ENCODE measurements around the gene IL1RL2. TPM values are rescaled to one million over a fixed set of nuclear protein-coding genes. Genes with fewer than 3 reads are reported as not detected.

IL1RL2 gene
- total RNA-seq, 1 experiment from 2014 or later: not detected

DNA sequence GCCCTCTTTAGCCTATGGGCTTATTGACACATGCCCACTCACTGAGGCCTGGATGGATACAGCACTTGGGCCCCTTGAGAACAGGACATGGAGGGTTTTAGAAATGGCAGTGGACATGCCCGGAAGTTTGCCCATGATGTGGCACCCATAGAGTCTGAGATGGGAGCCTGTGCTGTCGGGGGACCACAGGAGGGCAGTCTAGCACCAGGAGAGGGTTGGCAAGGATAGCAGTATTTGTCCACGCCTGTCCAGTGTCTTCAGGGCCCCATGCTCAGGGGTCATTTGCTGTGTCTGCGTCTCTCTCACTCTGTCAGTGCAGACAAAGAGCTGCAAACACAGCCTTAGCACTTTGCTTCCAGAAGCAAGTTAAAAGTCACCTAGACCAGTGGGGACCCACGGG, 48.7 kb downstream of the IL1RL2 start:
- DNase-seq (ENCODE audit: low read depth, low spot score): no peak
- Histone ChIP-seq H3K27ac (ENCODE audit: low read length) (no peak overlapping the region), H3K36me3 (ENCODE audit: control insufficient read depth, insufficient read depth, low read length) (no peaks in the 10 kb centered on the region), H3K4me3 (ENCODE audit: low read depth in 2 of 2, low read length in 2 of 2) (no peak overlapping the region), H3K9me3 (ENCODE audit: control insufficient read depth, insufficient read depth, low read depth, low read length) (no peaks in the 10 kb centered on the region), H3K4me1 (ENCODE audit: control insufficient read depth, insufficient read depth, low read length) (no peaks in the 10 kb centered on the region), H3K27me3 (ENCODE audit: control insufficient read depth, insufficient read depth, low read length) (no peaks in the 10 kb centered on the region)
- intact Hi-C loops (cut with micrococcal nuclease; ENCODE audit: unreplicated experiment) (no loop called here), in situ Hi-C loops (cut with HindIII; ENCODE audit: low pct_unique_long_range_greater_than_20kb, low sequenced_read_pairs) (no loop called here)
- peak; percentile 65; the same call in 1 of the 2 replicates for ATAC-seq
- CTCF ChIA-PET: no interaction called here
- no TSS peak for BruUV-seq (replicated peaks)
- POLR2A ChIA-PET: no interaction called here
- TF ChIP-seq, protein P1, sequence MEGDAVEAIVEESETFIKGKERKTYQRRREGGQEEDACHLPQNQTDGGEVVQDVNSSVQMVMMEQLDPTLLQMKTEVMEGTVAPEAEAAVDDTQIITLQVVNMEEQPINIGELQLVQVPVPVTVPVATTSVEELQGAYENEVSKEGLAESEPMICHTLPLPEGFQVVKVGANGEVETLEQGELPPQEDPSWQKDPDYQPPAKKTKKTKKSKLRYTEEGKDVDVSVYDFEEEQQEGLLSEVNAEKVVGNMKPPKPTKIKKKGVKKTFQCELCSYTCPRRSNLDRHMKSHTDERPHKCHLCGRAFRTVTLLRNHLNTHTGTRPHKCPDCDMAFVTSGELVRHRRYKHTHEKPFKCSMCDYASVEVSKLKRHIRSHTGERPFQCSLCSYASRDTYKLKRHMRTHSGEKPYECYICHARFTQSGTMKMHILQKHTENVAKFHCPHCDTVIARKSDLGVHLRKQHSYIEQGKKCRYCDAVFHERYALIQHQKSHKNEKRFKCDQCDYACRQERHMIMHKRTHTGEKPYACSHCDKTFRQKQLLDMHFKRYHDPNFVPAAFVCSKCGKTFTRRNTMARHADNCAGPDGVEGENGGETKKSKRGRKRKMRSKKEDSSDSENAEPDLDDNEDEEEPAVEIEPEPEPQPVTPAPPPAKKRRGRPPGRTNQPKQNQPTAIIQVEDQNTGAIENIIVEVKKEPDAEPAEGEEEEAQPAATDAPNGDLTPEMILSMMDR (IDR thresholded peaks at IDR 0.05): peak; percentile 58
- no peak for TF ChIP-seq POLR2AphosphoS5 (IDR thresholded peaks at IDR 0.05; ENCODE audit: low read depth, low read length)

DNA sequence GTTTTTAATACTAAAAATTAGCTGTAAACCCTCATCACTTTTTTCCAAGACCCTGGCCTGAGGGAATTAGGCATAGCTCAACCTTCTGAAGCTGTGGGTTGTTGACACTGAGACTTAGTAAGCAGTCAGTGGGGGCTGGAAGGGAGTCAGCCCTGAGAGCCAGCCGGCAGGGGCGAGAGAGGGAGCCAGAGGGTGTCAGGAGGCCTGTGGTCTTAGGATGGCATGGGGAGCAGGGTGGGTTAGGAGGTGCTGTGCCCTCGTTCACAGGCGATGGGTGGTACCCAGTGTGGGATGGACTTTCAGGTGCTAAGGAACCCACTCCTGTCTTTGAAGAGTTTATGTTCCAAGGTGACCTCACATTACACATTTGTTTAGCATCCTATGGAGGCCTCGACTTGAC, 49.3 kb downstream of the IL1RL2 start:
- DNase-seq (ENCODE audit: low read depth, low spot score): no peak
- Histone ChIP-seq H3K4me1 (ENCODE audit: control insufficient read depth, insufficient read depth, low read length) (no peaks in the 10 kb centered on the region), H3K27ac (ENCODE audit: low read length) (no peak overlapping the region), H3K9me3 (ENCODE audit: control insufficient read depth, insufficient read depth, low read depth, low read length) (no peaks in the 10 kb centered on the region), H3K36me3 (ENCODE audit: control insufficient read depth, insufficient read depth, low read length) (no peaks in the 10 kb centered on the region), H3K27me3 (ENCODE audit: control insufficient read depth, insufficient read depth, low read length) (no peaks in the 10 kb centered on the region), H3K4me3 (ENCODE audit: low read depth in 2 of 2, low read length in 2 of 2) (no peak overlapping the region)
- ChIA-PET CTCF (no interaction called here), POLR2A (no interaction called here)
- intact Hi-C loops (cut with micrococcal nuclease; ENCODE audit: unreplicated experiment): no loop called here
- in situ Hi-C loops (cut with HindIII; ENCODE audit: low pct_unique_long_range_greater_than_20kb, low sequenced_read_pairs): no loop called here
- BruUV-seq (replicated peaks): no TSS peak
- TF ChIP-seq SIN3A (IDR thresholded peaks at IDR 0.05; ENCODE audit: borderline replicate concordance, insufficient read depth, low read depth, low read length): no peak
- no peak for ATAC-seq

- no peaks in the 10 kb centered on the region for H3K4me1 ChIP-seq (ENCODE audit: control insufficient read depth, insufficient read depth, low read length)
- intact Hi-C loops (cut with micrococcal nuclease; ENCODE audit: unreplicated experiment): no loop called here
- ChIA-PET POLR2A (no interaction called here), CTCF (interaction anchor here (0.6 kb wide), 1 partner anchor 231 kb away, joined by 3 read pairs; no protein-coding TSS in a partner anchor)
- ATAC-seq (no peak), DNase-seq (ENCODE audit: low read depth, low spot score) (no peak)
- no peak overlapping the region for H3K27ac ChIP-seq (ENCODE audit: low read length)
- in situ Hi-C loops (cut with HindIII; ENCODE audit: low pct_unique_long_range_greater_than_20kb, low sequenced_read_pairs): no loop called here
- no peaks in the 10 kb centered on the region for H3K9me3 ChIP-seq (ENCODE audit: control insufficient read depth, insufficient read depth, low read depth, low read length)
- no TSS peak for BruUV-seq (replicated peaks)
- TF ChIP-seq, protein P1 (IDR thresholded peaks at IDR 0.05): no peak
- TF ChIP-seq, protein P2, sequence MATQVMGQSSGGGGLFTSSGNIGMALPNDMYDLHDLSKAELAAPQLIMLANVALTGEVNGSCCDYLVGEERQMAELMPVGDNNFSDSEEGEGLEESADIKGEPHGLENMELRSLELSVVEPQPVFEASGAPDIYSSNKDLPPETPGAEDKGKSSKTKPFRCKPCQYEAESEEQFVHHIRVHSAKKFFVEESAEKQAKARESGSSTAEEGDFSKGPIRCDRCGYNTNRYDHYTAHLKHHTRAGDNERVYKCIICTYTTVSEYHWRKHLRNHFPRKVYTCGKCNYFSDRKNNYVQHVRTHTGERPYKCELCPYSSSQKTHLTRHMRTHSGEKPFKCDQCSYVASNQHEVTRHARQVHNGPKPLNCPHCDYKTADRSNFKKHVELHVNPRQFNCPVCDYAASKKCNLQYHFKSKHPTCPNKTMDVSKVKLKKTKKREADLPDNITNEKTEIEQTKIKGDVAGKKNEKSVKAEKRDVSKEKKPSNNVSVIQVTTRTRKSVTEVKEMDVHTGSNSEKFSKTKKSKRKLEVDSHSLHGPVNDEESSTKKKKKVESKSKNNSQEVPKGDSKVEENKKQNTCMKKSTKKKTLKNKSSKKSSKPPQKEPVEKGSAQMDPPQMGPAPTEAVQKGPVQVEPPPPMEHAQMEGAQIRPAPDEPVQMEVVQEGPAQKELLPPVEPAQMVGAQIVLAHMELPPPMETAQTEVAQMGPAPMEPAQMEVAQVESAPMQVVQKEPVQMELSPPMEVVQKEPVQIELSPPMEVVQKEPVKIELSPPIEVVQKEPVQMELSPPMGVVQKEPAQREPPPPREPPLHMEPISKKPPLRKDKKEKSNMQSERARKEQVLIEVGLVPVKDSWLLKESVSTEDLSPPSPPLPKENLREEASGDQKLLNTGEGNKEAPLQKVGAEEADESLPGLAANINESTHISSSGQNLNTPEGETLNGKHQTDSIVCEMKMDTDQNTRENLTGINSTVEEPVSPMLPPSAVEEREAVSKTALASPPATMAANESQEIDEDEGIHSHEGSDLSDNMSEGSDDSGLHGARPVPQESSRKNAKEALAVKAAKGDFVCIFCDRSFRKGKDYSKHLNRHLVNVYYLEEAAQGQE (IDR thresholded peaks at IDR 0.05; ENCODE audit: insufficient read depth in 1 of 2, low read depth in 2 of 2, low read length in 1 of 2): no peak
- no peak for TF ChIP-seq SIN3A (IDR thresholded peaks at IDR 0.05; ENCODE audit: borderline replicate concordance, insufficient read depth, low read depth, low read length)
- TF ChIP-seq TCF7L2 (IDR thresholded peaks at IDR 0.05; ENCODE audit: low read depth, low read length): no peak
- no peak for TF ChIP-seq POLR2AphosphoS5 (IDR thresholded peaks at IDR 0.05; ENCODE audit: low read depth, low read length)
- H3K36me3 ChIP-seq (ENCODE audit: control insufficient read depth, insufficient read depth, low read length): no peaks in the 10 kb centered on the region
- H3K4me3 ChIP-seq (ENCODE audit: low read depth in 2 of 2, low read length in 2 of 2): no peak overlapping the region
- H3K27me3 ChIP-seq (ENCODE audit: control insufficient read depth, insufficient read depth, low read length): 0 out of 2 replicates have a peak, but pooled peaks cover 2% of the 10 kb centered on the region
Measured at GRCh38 chr2:102237176-102237575, 50.4 kb downstream of the IL1RL2 start.
